Endothelial cell of umbilical vein (primary cell): ENCODE data around the gene APOB. TPM values are rescaled to one million over a fixed set of nuclear protein-coding genes. Genes with fewer than 3 reads are reported as not detected.

Source experiments
- BruUV-seq: library from RNA; stranded (reverse); fragments of 400-500 nt; replicated peaks from 2 replicates; lab custom pipeline; 2021; lab: Mats Ljungman, UMichigan
- CTCF ChIA-PET: fragments of 300-600, 350-600 bp; sonication (Branson Sonifier 250); formaldehyde crosslinking; loops from one replicate; lab custom pipeline; 2021; ENCODE audit warnings: antibody characterized with exemption, inconsistent platforms; lab: Charles Lee
- POLR2A ChIA-PET: fragments of 300-600, 350-600 bp; sonication (Branson Sonifier 250); formaldehyde crosslinking; loops from one replicate; lab custom pipeline; 2021; ENCODE audit warnings: antibody characterized with exemption, inconsistent platforms; lab: Charles Lee
- DNase-seq: peaks from one replicate; pipeline ENCODE4 v3.0.0-alpha.2; 2011; ENCODE audit warnings: low read depth, low spot score
- FAIRE-seq: peaks from 2 replicates; lab custom pipeline; 2011; peaks lifted over from hg19 to GRCh38; lab: Jason Lieb, UNC
- H2AFZ ChIP-seq: 2 replicates; pipeline ENCODE4 v1.6.0; 2012; ENCODE audit warnings: low read depth, low read length, control low read depth, inconsistent platforms
- H3K27ac ChIP-seq: 2 replicates; pipeline ENCODE4 v1.5.1; 2011; ENCODE audit warnings: low read depth, mild to moderate bottlenecking, control low read depth, low read length, moderate library complexity; ENCODE audit not compliant: insufficient read depth
- H3K27me3 ChIP-seq, 2 experiments: 2 replicates each; pipeline versions ENCODE4 v1.6.0 to v1.6.1; 2011; ENCODE audit warnings: low read length in 2 of 2, mixed read lengths in 1 of 2; ENCODE audit not compliant: control insufficient read depth in 2 of 2, insufficient read depth in 2 of 2
- H3K36me3 ChIP-seq, 2 experiments: 2 replicates in 1 of 2; 3 replicates in 1 of 2; pipeline ENCODE4 v1.5.1; 2011; ENCODE audit warnings: low read length in 2 of 2, mild to moderate bottlenecking in 1 of 2, moderate library complexity in 1 of 2; ENCODE audit not compliant: control insufficient read depth in 2 of 2, insufficient read depth in 2 of 2; ENCODE audit errors: extremely low read depth in 1 of 2
- H3K4me1 ChIP-seq: 3 replicates; pipeline ENCODE4 v1.5.1; 2011; ENCODE audit warnings: mild to moderate bottlenecking, low read length; ENCODE audit not compliant: control insufficient read depth, insufficient read depth; ENCODE audit errors: extremely low read depth
- H3K4me2 ChIP-seq: 2 replicates; pipeline ENCODE4 v1.6.1; 2011; ENCODE audit warnings: low read length, control low read depth, mixed read lengths; ENCODE audit not compliant: insufficient read depth
- H3K4me3 ChIP-seq, 3 experiments: fragments of 200-600 bp in 1 of 3; sonication (generic), shearing (Covaris generic) in 1 of 3; replicated peaks in 1 of 3; 2 replicates each; pipeline ENCODE4 v1.5.1; 2011 to 2016; ENCODE audit warnings: control low read depth in 3 of 3, low read length in 3 of 3, mild to moderate bottlenecking in 2 of 3, inconsistent platforms in 1 of 3, low read depth in 1 of 3, moderate library complexity in 1 of 3; ENCODE audit not compliant: insufficient read depth in 1 of 3
- H3K79me2 ChIP-seq: 2 replicates; pipeline ENCODE4 v1.6.0; 2012; ENCODE audit warnings: low read length, inconsistent platforms; ENCODE audit not compliant: control insufficient read depth, insufficient read depth
- H3K9ac ChIP-seq: replicated peaks from 2 replicates; pipeline ENCODE3; 2011; ENCODE audit warnings: low read length, control low read depth; ENCODE audit not compliant: insufficient read depth; ENCODE audit errors: extremely low read depth
- H3K9me1 ChIP-seq: replicated peaks from 3 replicates; pipeline ENCODE4 v1.6.0; 2011; ENCODE audit warnings: mild to moderate bottlenecking, low read length; ENCODE audit not compliant: control insufficient read depth, insufficient read depth; ENCODE audit errors: extremely low read depth
- H3K9me3 ChIP-seq: replicated peaks from 2 replicates; pipeline ENCODE4 v1.5.1; 2012; ENCODE audit warnings: low read length, inconsistent platforms; ENCODE audit not compliant: control insufficient read depth, insufficient read depth
- H4K20me1 ChIP-seq: replicated peaks from 2 replicates; pipeline ENCODE3; 2011; ENCODE audit warnings: mild to moderate bottlenecking, low read length; ENCODE audit not compliant: control insufficient read depth, insufficient read depth; ENCODE audit errors: extremely low read depth
- EZH2 ChIP-seq: IDR thresholded peaks from 2 replicates; pipeline ENCODE4 v1.6.1; 2012; ENCODE audit warnings: borderline replicate concordance, low read depth, mild to moderate bottlenecking, moderate library complexity, low read length, inconsistent platforms; ENCODE audit not compliant: severe bottlenecking
- FOS ChIP-seq: IDR thresholded peaks from 2 replicates; pipeline ENCODE4 v1.6.1; 2011; ENCODE audit warnings: mild to moderate bottlenecking, low read length, moderate library complexity, borderline replicate concordance; ENCODE audit not compliant: insufficient read depth
- GATA2 ChIP-seq: IDR thresholded peaks from 2 replicates; pipeline ENCODE4 v1.7.0; 2011; ENCODE audit warnings: low read depth, mild to moderate bottlenecking, moderate library complexity, mixed read lengths, low read length; ENCODE audit not compliant: insufficient read length, insufficient read depth
- JUN ChIP-seq: IDR thresholded peaks from 2 replicates; pipeline ENCODE4 v1.6.1; 2011; ENCODE audit warnings: borderline replicate concordance, low read depth; ENCODE audit not compliant: insufficient read length, insufficient read depth
- MYC ChIP-seq: IDR thresholded peaks from one replicate; pipeline ENCODE4 v1.6.1; 2011; ENCODE audit warnings: mild to moderate bottlenecking, low read depth, low read length
- POLR2A ChIP-seq: IDR thresholded peaks from 2 replicates; pipeline ENCODE4 v1.6.1; 2012; ENCODE audit warnings: low read depth, mild to moderate bottlenecking, control low read depth, low read length
- POLR2AphosphoS5 ChIP-seq: IDR thresholded peaks from 2 replicates; pipeline ENCODE4 v1.6.1; 2012; ENCODE audit warnings: low read depth, mild to moderate bottlenecking, control low read depth, low read length, moderate library complexity; ENCODE audit not compliant: insufficient read depth
- dilution Hi-C: fragments of 300-500 bp; cut with MboI; formaldehyde crosslinking; loops from one replicate; pipeline ENCODE4 v1.15.0; 2019; ENCODE audit warnings: low sequenced_read_pairs; ENCODE audit not compliant: extremely low pct_ligation_motif_present
- intact Hi-C: fragments of 100-400 bp; cut with micrococcal nuclease; formaldehyde crosslinking; loops from one replicate; pipeline ENCODE4 v1.10.0; 2022
- polyA plus RNA-seq, 4 experiments: library from polyadenylated mRNA; depleted of rRNA in 3 of 4; stranded (reverse) in 3 of 4; unstranded in 1 of 4; fragments of >200 nt; gene quantifications; 2 replicates each; pipeline versions ENCODE4 v1.2.1 to v1.2.3, GENCODE V29; 2011 to 2012; ENCODE audit warnings: missing spikeins in 1 of 4
- total RNA-seq: library from RNA; stranded (reverse); gene quantifications from 2 replicates; pipeline ENCODE4 v1.2.3, GENCODE V29; 2021
- TF ChIP-seq, protein P1 (sequence below), 2 donors: IDR thresholded peaks; 1 replicate in 1 of 2; 2 replicates in 1 of 2; pipeline ENCODE4 v1.5.1; 2011; ENCODE audit warnings: low read length in 2 of 2, mild to moderate bottlenecking in 2 of 2, moderate library complexity in 2 of 2, control low read depth in 1 of 2, inconsistent platforms in 1 of 2, low read depth in 1 of 2; ENCODE audit not compliant: insufficient read depth in 1 of 2; ENCODE audit errors: extremely low read depth in 1 of 2
- TF ChIP-seq, protein P2 (sequence below): IDR thresholded peaks from 2 replicates; pipeline ENCODE4 v1.6.1; 2011; ENCODE audit not compliant: insufficient read depth, insufficient read length

The APOB gene
- total and polyA plus RNA-seq, 2 donors (not counting 3 experiments of a cell fraction or from before 2014, with no cell fraction given) = 0.07 to 0.09 TPM

DNA sequence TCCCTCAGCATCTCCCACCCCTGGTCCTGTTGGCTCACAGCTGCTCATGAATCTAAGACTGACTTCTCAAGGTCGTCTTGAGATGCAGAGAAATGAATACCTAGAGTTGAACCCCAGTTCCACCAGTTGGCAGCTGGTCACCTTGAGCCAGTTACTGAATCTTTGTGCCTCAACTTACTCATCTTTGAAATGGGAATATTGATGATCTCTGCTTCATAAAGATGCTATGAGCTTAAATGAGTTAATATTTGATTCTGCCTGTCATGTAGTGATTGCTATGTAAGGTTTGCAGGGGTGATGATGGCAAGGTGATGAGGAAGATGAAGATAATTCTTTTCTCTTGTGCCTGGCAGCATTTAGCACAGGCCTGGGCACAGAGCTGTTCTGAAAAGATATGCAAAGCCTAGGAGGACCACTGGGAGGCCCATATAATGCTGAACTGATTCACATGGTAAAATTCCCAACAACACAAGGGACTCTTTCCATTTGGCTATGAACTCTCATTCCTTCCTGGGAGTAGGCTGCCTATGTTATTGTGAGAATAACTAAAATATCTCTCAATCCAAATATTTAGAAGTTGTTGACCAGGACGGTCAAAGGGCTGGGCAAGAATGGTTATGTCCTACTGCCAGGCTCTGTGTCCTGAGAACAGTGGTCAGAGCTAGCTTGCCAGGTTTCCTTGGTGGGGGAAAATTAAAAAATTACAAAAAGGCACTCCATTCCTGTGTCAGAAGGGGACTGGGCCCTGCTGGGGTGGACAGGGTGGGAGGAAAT is 70.9 kb downstream of the APOB start:
- Histone ChIP-seq H3K4me3 (no peak overlapping the region), H3K4me1 (no peaks in the 10 kb centered on the region), H4K20me1 (no peaks in the 10 kb centered on the region), H2AFZ (no peak overlapping the region), H3K27me3 (no peaks in the 10 kb centered on the region), H3K36me3 (no peaks in the 10 kb centered on the region), H3K9me1 (no peaks in the 10 kb centered on the region), H3K79me2 (no peaks in the 10 kb centered on the region), H3K27ac (no peak overlapping the region), H3K9ac (no peak overlapping the region), H3K4me2 (no peak overlapping the region), H3K9me3 (no peaks in the 10 kb centered on the region)
- no TSS peak for BruUV-seq
- ChIA-PET POLR2A (no interaction called here), CTCF (interaction anchor here (1.0 to 7.5 kb wide), 2 partner anchors 10 to 311 kb away, joined by 3 to 42 read pairs; no protein-coding TSS in a partner anchor)
- no peak for DNase-seq
- intact Hi-C loops (no loop called here), dilution Hi-C loops (no loop called here)
- TF ChIP-seq JUN = no peak
- no peak for TF ChIP-seq POLR2A
- no peak for TF ChIP-seq FOS
- TF ChIP-seq MYC = no peak
- TF ChIP-seq GATA2 = no peak
- TF ChIP-seq POLR2AphosphoS5 = no peak
- TF ChIP-seq, protein P1, sequence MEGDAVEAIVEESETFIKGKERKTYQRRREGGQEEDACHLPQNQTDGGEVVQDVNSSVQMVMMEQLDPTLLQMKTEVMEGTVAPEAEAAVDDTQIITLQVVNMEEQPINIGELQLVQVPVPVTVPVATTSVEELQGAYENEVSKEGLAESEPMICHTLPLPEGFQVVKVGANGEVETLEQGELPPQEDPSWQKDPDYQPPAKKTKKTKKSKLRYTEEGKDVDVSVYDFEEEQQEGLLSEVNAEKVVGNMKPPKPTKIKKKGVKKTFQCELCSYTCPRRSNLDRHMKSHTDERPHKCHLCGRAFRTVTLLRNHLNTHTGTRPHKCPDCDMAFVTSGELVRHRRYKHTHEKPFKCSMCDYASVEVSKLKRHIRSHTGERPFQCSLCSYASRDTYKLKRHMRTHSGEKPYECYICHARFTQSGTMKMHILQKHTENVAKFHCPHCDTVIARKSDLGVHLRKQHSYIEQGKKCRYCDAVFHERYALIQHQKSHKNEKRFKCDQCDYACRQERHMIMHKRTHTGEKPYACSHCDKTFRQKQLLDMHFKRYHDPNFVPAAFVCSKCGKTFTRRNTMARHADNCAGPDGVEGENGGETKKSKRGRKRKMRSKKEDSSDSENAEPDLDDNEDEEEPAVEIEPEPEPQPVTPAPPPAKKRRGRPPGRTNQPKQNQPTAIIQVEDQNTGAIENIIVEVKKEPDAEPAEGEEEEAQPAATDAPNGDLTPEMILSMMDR (IDR thresholded peaks at IDR 0.05; ENCODE audit: extremely low read depth in 1 of 2, insufficient read depth in 1 of 2, low read depth in 1 of 2, low read length in 2 of 2) = no peak
- TF ChIP-seq, protein P2, sequence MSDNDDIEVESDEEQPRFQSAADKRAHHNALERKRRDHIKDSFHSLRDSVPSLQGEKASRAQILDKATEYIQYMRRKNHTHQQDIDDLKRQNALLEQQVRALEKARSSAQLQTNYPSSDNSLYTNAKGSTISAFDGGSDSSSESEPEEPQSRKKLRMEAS = no peak
- TF ChIP-seq EZH2 = no peak
- no peak for FAIRE-seq
